Activated CD4-positive, CD25-positive, alpha-beta regulatory T cell (primary cell): ENCODE data around the gene MYZAP.

Experiments
- DNase-seq, 4 experiments: peaks; one replicate each; lab custom pipeline; 2025; lab: John Stamatoyannopoulos, UW

MYZAP gene

DNA sequence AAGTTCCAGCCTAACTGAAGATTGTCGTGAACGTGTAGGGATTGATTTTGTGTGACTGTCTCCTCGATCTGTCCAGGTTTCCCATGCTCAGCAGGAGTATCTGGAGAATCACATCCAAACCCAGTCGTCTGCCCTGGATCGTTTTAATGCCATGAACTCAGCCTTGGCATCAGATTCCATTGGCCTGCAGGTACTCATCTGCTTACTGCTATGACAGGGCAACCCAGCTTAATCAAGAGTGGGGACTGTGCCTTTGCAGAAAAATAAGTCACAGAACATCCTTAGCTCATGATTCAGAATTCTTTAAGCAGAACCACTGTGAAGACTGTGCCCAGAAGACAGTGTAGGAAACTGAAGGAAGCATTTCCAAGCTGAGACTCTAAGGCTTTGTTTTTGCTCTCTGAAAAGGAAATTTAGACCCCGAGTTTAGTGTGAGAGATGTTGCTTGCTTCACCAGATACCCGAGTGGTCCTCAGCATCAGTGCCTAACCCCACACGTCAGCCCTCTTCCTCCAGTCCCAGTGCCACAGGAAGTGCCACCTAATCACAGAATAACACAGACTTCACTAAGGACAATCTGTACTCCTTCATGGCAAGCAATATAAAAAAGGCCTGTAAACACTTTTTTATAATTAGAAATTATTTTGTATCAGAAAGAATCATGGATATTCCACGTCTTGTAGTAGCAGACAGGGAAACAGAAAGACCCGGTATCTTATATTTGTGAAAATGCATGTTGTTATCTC lies 34.2 kb downstream of the MYZAP start:
- DNase-seq, result no peak

DNA sequence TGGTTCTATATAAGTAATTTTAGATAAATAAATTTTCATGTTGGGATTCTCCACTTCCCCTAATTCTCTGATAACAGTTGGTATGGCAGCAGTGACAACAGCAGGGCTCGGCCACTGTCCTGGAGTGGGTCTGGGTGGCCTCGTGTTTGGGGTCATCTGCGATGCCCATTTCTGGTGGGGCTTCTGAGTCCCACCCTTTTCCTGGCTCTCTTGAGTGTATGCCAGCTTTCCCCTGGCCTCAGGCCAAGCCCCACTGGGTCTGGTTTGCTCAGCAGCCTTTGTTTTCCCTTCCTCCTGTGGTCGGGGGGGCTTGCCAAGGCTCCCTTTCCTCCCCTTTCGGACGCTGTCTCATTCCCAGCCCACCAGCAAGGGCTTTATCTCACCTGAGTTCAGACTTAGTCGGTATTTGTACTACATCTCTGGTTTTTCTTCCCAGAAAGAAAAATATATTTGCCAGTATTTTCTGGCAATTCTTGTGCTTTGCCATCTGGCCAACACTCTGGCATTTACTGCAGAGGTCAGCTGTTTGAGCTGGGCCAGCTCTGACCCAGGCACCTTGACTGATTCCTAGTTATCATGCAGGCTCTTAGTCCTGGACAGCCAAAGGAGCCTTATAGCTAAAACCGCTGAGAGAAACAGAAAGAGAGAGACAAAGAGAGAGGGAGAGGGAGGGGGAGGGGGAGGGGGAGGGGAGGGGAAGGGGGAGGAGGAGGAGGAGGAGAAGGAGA lies 35.2 kb downstream of the MYZAP start:
- no peak for DNase-seq

DNA sequence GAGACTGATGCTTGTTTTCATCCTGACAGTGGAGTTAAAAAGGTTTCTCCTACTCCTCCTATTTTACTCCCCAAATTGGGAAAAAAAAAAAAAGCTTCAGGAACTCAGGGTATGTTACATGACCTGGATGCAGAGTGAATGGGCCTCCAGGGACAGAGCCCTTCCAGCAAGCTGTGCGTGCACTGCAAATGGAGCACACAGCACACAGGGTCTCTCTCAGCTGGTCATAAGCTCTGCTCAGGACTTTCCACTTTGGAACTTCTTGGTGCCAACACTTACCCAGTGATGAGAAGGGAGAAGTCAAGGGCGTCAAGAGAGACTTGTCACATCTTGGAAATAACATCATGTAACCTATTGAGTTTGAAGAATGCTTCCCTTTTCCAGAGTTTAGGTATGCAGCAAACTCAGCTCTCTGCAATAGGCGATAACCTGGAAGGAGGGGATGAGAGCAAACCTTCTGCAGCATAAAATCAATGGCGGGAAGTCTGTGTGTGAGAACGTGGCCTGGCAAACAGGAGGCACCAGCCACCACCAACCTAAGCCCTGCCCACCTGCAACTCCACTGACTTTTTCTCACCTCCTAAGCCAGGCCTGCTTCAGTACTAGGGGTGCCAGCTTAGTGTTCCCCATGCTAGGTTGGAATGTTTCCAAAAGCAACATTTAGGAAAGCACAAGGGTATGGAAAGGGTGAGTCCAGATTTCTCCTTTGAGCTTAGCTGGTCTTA lies 39.8 kb downstream of the MYZAP start:
- DNase-seq, result no peak

DNA sequence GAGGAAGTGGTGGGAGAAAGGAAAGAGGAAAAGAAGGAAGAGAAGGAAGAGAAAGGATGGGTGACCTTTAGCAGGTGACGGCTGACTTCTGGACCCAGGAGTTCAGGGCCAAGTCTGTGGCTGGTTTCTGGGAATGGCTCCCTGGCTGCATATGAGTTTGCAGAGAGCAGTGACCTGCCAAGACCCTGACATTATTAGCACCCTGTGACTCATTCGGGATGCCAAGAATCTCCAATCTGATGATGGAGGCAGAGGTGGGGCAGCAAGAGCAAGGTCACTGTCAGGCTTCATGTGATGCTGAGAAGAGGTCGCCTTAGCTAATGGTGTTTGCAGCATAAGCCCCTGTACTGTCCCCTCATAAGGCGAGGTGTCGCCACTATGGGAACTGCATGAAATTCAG lies 42.6 kb downstream of the MYZAP start:
- DNase-seq, result no peak

DNA sequence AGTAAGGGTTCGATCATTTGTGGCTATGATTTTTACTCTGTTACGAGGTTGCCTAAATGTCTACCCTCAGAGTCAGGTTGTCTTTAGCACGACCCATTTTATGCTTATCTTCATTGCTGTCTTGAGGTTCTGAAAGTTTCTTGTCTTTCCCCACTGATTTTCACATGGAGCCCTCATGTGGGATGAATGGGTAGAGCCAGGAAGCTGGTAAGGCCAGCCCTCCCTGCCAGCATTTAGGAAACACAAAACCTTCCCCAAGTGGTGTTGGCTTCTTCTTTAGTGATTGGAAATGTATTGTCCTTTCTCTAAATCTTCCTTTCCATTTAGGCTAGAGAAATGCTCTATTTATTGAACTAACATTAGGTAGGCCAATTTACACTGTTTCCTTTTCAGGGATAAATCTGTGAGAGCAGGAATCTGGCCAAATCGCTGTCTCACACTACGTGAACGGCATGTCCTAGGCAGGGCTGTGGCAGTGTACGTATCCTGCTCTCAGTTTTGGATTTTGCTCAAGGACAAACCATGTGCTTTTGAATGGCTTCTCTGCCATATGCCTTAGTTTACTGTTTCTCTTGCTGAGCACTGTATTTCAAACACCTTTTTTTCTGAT lies 43.7 kb downstream of the MYZAP start:
- DNase-seq, result no peak

DNA sequence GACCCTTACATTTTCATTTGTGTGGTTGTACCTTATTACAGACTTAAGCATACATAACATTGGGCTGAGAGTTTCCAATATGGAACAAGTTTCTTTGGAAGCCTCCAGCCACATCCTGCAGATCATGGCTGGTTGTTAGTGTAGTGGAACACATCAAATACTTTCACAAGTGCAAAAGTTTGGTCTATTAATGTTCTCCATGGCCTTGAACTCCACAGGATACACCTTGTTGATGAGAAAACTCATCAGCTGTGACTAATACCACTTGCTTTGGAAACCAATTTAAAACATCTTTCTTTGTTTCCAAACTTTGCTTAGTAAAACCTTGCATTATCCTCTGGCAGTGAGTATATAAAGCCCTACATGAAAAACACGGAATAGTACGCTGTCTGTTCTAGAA lies 46.1 kb downstream of the MYZAP start:
- DNase-seq, result no peak

DNA sequence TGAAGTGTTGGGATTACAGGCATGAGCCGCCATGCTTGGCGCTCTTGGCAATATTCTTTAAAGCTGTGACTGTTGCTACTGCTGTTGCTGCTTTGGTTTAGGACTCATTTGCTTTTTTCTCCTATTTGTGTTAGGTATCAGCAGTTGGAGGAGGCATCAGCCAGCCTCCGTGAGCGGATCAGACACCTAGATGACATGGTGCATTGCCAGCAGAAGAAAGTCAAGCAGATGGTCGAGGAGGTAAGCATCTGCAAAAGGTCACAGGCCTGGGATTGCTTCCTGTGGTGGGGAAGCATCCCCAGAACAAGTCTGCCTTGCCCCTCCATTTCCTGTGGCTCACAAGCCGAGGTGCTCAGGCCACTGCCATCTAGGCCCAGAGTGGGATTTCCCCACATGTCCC lies 47.6 kb downstream of the MYZAP start:
- no peak for DNase-seq

DNA sequence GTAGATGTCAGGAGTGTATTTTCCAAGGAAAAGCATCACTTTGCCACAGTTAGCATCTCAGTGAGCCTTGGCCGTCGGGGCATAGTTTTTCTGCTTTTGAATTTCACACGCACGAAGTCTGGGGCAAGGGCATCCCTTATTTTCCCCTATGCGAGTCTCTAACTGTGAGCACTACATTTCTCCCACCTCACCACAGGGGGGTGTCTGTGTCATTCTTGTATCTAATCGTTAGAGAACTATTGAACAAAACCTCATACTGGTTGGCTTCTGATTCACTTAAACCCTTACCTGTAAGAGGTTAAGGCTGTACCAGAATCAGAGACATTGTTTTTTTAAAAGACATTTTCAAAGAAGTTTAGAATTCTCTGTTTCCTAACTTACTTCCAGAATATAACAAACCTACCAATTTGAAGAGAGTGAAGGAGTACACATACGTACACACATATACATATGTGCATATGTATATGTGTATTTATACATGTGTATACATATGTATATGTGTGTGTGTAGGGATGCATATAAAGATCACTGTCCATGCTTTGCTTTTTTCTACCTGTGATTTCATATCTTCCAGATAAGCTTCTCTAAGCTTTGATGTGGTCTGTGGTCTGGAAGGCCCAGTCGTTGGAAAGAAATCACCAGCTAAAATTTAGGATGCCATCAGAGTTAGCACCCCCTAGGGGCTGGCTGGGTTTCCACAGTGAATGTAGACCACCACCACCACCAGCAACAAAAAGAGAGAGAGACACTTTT lies 49.4 kb downstream of the MYZAP start:
- no peak for DNase-seq

DNA sequence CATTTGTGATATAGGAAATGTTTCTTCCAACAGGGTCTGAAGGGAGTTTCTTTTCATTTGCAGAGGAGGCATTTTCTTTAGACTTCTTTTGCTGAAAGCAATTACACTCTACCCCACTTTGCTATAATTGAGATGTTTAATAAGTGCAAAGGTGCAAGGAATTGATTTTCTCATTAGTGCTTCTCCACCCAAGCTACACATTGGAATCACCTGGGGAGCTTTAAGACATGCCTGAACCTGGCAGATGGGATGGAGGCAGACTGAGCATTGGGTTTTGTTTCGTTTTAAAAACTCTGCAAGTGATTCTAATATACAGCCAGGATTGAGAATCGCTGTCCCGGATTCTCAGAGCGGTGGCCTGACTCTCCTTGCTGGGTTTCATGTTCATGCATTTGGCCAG lies 52.1 kb downstream of the MYZAP start:
- DNase-seq, result no peak

DNA sequence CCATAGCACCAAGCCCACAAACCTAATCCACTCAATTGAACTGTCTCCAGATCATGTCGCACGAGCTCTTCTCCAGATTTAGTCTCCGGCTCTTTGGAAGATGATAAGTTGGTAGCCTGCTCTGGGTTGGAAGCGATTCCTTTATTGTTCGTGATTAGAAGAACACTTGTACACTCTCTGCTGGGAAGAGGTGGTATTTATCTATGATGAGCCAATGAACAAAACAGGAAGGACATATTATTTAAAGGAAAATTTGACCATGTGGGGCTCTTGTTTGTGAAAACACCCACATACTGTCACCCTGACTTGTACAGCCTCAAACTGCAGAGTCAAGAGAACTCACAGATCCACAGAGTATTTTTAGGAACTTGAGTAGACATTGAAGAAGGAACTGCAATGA lies 54.4 kb downstream of the MYZAP start:
- DNase-seq, result no peak

DNA sequence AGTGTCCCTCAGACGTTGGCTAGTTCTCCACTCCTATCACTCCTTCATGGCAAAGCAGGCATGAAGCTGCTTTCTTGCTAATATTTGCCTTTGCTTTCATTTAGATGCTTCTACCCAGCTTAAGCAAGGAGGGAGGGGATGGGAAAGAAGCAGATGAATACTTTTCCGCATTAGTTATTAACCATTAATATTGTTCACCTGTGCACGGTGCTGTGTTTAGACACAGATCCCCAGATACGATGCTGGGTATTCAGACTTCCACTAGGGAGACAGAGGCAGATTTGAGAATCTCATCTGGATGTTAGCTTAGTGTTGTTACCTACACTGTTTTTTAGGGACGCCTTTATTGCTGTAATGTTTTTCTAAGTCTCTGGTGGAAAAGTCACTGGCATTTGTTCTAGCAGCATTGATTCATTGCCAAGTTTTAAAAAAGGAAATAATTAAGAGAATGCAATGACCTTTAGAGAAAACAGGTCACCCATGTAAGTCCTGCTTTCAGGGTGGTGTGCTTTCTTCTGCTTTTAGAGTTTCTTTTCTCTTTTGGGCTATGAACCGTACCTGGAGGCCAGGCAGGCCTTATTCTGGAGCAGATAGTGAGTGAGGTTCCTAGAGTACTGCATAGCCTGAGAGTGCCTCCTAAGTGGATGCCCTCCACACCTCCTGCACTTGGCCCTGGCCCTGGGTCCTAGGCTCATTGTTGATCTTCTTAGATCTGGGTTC lies 55.5 kb downstream of the MYZAP start:
- DNase-seq, result no peak

DNA sequence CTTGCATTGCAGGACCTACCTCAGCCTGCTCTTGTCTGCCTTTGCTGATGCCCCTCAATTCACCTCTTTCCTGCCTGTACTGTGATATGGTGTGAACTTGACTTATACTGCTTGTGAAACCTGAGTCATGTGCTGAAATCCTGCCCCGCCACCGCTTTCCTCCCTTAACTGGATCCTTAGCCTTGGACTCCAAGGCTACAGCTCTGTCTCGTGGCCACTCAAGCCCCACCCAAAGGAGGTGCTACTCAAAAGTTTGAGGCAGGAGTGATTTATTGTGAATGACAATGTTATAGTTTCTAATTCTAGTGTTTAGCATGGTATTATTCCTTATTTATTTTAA lies 56.1 kb downstream of the MYZAP start:
- no peak for DNase-seq

DNA sequence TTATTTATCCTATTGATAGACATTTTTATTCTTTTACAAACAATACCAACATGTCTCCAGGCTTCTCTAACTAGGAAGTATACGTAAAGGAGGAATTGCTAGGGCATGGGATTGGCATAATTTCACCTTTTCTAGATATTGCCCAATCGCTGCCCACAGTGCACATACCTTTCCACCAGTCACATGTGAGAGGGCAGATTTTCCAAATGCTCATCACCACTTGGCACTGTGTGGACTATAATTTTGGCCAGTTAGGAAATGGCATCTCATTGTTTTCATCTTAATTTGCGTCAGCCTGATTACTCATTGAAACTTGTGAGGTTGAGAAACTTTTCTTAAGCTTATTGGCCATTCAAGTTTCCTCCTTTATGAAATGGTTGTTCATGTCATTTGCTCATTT lies 57.4 kb downstream of the MYZAP start:
- DNase-seq, result no peak

DNA sequence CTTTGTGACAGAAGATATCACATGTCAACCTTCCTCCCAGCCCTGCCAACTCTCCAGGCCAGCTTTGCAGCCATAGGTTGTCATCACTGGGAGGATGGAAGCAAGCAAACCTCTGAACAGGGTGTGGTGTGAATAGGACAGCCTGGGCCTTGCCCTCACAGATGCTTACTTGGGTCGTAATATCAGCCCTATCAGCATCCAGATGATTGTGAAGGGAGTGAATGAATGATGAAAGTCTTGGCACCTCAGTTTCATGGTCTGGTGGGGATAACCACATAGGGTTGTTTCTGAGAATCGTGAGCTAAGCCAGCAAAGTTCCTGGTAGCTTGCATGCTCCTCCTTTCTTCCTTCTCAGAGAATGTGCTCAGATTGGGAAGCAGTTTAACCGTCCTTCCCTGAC lies 59.7 kb downstream of the MYZAP start:
- no peak for DNase-seq

DNA sequence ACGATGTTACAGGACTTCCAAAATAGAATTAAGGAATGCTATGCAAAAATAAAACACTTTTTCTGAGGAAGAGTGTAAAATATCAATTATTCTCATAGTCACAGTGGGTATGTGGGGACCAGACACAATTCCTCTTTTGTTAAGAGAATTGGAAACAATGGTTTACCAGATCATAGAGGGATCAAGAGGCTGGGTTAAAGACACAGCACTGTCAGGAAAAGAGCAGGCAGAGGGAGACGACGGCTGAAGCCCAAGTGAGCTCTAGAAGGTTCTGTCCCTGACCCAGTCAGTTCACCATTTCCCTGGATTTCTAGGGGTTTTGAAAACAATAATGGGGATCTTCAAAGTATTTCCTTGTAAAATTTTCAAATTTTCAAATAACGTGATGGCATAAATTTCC lies 60.8 kb downstream of the MYZAP start:
- no peak for DNase-seq

DNA sequence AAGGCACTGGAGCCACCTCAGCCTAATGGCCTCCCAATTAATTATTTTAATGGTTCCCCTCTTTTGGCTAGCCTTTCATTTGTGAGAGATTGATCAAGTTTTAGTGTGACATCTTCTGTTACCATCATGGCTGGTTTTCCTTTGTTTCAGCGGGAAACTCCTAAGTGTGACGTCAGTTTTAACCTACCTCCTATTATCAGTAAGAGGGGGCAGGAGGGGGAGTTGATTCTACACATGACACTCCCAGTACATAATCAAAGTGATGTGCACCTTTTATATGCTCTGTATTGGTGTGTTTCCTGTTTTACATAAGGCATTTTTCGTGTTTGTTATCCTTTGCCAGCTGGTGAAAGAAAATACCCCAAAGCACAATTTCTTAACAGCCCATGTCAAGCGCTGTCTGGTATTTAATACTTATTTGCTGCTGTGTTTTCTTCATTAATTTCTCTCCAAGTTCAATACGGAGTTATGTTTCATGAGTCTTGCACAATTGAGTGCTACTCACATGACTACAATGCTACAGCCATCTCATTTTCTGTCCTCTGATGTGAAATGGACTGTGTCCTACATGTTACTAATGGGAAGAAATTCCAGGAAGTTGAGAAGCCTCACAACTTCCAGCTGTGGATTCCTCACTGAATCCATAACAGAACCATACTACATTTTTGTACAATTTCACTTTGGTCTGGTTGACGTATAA lies 62.6 kb downstream of the MYZAP start:
- no peak for DNase-seq

DNA sequence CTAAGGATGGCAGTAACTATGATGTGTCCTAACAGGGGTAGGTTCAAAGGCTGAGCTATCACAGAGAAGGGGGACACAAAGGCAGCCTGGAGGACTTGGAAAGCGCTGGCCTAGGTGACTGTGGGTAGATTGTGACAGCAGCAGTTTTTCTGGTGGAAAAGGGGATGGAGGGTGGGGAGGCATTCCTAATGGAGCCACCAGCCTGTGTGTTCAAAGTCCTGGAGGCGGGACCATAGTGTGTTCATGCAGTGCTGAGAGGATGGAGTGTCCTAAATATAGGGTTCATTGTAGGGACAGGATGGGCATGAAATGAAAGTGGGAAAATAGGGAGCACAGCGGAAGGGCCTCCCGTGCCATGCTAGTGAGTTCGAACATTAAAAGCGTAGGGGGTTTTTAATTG lies 63.3 kb downstream of the MYZAP start:
- no peak for DNase-seq

DNA sequence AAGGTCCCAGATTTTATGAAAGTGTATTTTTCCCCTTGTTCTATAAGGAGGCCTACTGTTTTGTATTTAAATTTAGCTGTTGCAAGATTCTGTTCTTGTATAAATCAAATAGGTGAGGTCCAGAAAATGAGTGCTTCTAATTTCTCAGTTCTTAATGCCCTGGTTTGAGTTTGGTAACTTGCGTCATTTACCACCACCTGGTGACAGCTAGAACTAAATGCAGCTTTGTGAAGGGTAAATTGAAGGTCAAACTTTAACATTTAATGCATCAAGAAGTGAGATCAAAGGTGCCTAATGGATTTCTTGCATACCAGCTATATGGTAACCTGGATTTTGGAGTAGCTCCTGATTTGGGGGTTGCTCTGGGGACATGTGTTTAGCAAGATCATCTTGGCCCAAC lies 64.1 kb downstream of the MYZAP start:
- DNase-seq, result no peak

DNA sequence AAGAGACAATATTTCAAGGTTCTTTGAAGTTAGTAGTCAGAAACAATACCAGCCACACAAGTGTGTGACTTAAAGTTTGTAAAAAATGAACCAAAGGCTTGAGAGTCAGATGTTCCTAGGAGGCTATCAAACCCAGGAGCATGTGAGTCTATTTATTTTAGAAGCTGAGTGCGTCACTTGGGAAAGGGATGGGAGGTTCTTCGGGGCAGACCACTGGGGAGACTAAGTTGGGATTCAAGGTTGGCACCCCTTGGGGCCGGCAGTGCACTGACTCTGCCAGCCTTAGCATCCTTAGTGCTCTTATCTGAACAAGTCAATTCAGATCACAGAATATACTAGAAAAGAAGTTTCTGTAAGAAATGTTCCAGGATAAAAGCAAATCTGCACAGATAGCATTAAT lies 64.7 kb downstream of the MYZAP start:
- no peak for DNase-seq

DNA sequence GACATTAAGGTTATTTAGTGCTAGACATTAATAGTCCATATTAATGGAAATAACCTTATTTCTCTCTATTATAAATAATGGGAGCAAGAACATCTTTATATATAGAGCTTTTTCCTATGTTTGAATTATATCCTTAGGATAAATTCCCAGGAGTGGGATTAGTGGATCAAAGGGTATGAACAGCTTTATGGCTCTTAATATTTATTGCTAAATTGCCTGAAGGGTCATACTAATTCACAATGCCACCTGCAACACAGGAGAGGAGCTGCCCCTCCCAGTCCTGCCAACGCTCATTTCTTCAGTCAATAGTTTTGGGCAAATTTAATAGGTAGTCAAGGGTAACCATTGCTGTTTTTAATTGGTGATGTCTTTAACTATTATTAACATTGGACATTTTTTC lies 65.9 kb downstream of the MYZAP start:
- DNase-seq, result no peak
